ENCODE results near the gene FSD2.

DNA sequence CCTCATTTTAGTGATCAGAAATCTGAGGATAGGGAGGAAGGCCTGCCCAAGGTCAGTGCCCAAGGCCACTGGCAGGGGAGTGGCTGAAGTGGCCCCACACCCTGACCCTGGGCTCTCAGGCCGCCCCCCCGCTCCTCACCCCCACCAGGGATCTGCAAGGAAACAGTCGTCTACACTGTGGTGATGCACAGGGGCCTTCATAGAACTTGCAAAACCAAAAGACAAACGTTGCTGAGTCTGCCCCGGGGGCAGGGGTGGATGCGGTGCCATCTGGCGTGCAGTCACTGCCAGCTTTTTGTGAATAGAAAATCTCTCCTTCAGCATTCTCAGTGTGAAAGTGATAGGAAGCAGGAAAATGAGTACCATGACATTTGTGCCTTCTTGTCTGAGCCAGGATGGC, 44.9 kb upstream of the FSD2 start:
- TF ChIP-seq, protein P1, sequence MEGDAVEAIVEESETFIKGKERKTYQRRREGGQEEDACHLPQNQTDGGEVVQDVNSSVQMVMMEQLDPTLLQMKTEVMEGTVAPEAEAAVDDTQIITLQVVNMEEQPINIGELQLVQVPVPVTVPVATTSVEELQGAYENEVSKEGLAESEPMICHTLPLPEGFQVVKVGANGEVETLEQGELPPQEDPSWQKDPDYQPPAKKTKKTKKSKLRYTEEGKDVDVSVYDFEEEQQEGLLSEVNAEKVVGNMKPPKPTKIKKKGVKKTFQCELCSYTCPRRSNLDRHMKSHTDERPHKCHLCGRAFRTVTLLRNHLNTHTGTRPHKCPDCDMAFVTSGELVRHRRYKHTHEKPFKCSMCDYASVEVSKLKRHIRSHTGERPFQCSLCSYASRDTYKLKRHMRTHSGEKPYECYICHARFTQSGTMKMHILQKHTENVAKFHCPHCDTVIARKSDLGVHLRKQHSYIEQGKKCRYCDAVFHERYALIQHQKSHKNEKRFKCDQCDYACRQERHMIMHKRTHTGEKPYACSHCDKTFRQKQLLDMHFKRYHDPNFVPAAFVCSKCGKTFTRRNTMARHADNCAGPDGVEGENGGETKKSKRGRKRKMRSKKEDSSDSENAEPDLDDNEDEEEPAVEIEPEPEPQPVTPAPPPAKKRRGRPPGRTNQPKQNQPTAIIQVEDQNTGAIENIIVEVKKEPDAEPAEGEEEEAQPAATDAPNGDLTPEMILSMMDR (IDR thresholded peaks at IDR 0.05) = no peak
- no peak for TF ChIP-seq POLR2A (IDR thresholded peaks at IDR 0.05)

All from thyroid gland (tissue), 4 donors.